Activated naive CD8-positive, alpha-beta T cell treated with anti-CD3 and anti-CD28 coated beads, Interleukin-2, amount 10 ng/mL, durations not matched to agents 7 days and 5 days (primary cell): ENCODE data around the gene PRPF6. TPM values are rescaled to one million over a fixed set of nuclear protein-coding genes. Genes with fewer than 3 reads are reported as not detected.
A peak's percentile ranks its signal among the peaks of the same experiment; 100 is the strongest.

ENCODE experiments used
- ATAC-seq: fragments of 150-1000 bp; cut with Tn5 transposase; one replicate; pipeline ENCODE4 v1.10.0; 2021; ENCODE audit warnings: low read depth, moderate library complexity
- POLR2A ChIA-PET: fragments of 350-600 bp; sonication (Branson Sonifier 250); formaldehyde crosslinking; loops from one replicate; lab custom pipeline; 2021; ENCODE audit warnings: antibody characterized with exemption; lab: Charles Lee
- DNase-seq: peaks from one replicate; pipeline ENCODE4 v3.0.0; 2021
- H3K27ac Mint-ChIP-seq: one replicate; pipeline ENCODE4 v1.8.0; 2022; ENCODE audit warnings: mild to moderate bottlenecking, mixed read lengths
- H3K27me3 Mint-ChIP-seq: one replicate; pipeline ENCODE4 v1.8.0; 2022; ENCODE audit warnings: mild to moderate bottlenecking, moderate library complexity, mixed read lengths
- H3K36me3 Mint-ChIP-seq: one replicate; pipeline ENCODE4 v1.8.0; 2021; ENCODE audit warnings: mild to moderate bottlenecking, mixed read lengths
- H3K4me1 Mint-ChIP-seq: one replicate; pipeline ENCODE4 v1.8.0; 2021; ENCODE audit warnings: mixed read lengths
- H3K4me3 Mint-ChIP-seq: one replicate; pipeline ENCODE4 v1.8.0; 2022; ENCODE audit warnings: mild to moderate bottlenecking, moderate library complexity, mixed read lengths
- H3K9me3 Mint-ChIP-seq: one replicate; pipeline ENCODE4 v1.8.0; 2021; ENCODE audit warnings: mixed read lengths
- total RNA-seq, 2 experiments: library from RNA; stranded (reverse); gene quantifications; one replicate each; pipeline ENCODE4 v1.2.3, GENCODE V29; 2021

Gene PRPF6
- total RNA-seq, 2 experiments from 2014 or later, result 76.7 to 78.4 TPM

DNA sequence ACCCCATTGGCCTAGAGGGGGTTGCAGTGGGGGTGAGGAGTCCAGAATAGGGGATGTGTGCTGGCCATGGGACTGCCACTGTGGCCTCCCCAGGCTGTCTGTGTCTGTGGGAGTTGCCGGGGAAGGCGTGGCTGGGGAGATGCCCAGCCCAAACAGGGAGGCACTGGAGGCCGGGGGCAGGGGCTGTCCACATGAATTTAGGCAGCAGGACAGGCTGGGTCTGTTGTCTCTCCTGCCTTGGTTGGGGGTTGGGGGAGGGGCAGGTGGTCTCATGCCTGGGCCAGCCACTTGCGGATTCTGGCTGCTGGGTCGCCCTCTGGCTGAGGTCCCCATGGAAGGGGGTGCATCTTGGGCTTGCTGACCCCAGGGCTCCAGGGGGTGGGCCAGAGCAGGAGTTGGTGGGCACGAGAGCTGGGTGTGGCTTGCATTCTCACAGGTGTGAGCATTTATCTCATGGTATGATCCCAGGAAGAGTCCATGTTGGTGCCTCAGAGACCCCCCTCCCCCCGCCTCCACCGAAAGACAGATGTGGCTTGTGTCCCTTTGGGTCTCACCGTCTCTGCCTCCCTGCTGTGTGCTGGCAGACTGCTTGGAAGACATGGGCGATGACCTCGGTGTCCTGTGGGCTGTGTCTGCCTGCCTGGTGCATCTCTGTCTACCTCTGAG, 64.5 kb downstream of the PRPF6 start:
- Mint-ChIP-seq H3K27me3 (peaks cover 25% of the 10 kb centered on the region), H3K9me3 (no peaks in the 10 kb centered on the region), H3K4me1 (peaks cover 21% of the 10 kb centered on the region), H3K4me3 (no peak overlapping the region), H3K36me3 (no peaks in the 10 kb centered on the region), H3K27ac (peak overlapping the region; percentile 0)
- ATAC-seq (no peak), DNase-seq (no peak)
- POLR2A ChIA-PET, result no interaction called here

DNA sequence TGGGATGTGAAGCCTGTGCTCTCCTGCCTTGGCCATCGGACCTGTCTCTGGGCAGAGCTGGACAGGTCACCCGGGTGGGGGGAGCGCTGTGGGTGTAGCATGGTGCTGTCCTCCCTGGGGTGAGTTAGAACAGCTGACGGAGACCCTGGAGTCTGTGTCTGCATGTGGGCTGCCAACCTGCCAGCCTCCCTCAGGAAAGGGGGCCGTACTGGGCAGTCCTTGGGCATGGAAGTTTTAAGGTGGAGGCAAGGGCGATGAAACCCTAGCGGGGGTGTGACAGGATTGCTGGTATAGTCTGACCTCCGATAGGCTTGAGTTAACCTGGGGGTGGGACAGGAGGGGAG, 66.1 kb downstream of the PRPF6 start:
- no peak overlapping the region for H3K4me3 Mint-ChIP-seq

DNA sequence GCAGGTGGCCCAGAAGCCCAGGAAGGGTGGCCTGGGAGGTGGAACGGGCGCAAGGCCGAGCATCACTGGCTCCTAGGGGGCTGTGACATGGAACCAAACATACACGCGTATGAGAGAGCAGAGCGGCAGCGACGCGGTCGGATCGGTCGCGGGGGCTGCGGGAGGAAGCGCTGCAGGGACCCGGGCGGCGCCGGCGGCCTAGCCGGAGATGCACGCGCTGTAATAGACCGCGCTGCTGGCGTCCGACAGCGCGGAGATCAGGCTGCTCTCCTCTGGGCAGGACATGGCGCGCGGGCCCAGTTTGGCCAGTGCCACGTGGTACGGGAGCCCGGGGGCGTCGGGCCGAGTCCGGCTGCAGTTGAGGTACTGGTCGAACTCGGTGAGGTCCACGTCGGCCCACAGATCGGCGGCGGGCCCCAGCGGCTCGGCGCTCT, 67.1 kb downstream of the PRPF6 start:
- no peaks in the 10 kb centered on the region for H3K9me3 Mint-ChIP-seq
- no peak for DNase-seq
- peaks cover 28% of the 10 kb centered on the region for H3K27me3 Mint-ChIP-seq
- H3K4me3 Mint-ChIP-seq, result peak overlapping the region; percentile 30
- ATAC-seq, result no peak
- POLR2A ChIA-PET, result interaction anchor here (0.6 kb wide), 1 partner anchor 107 kb away, joined by 4 read pairs; no protein-coding TSS in a partner anchor
- no peaks in the 10 kb centered on the region for H3K36me3 Mint-ChIP-seq
- H3K4me1 Mint-ChIP-seq, result peaks cover 13% of the 10 kb centered on the region
- H3K27ac Mint-ChIP-seq, result no peak overlapping the region

More for the DNA sequence above, 66.1 kb downstream of the PRPF6 start:
- H3K27me3 Mint-ChIP-seq, result peaks cover 28% of the 10 kb centered on the region
- H3K4me1 Mint-ChIP-seq, result peaks cover 13% of the 10 kb centered on the region
- no peaks in the 10 kb centered on the region for H3K9me3 Mint-ChIP-seq
- POLR2A ChIA-PET, result interaction anchor here (0.6 kb wide), 1 partner anchor 106 kb away, joined by 4 read pairs; no protein-coding TSS in a partner anchor
- ATAC-seq (no peak), DNase-seq (no peak)
- no peaks in the 10 kb centered on the region for H3K36me3 Mint-ChIP-seq
- no peak overlapping the region for H3K27ac Mint-ChIP-seq

DNA sequence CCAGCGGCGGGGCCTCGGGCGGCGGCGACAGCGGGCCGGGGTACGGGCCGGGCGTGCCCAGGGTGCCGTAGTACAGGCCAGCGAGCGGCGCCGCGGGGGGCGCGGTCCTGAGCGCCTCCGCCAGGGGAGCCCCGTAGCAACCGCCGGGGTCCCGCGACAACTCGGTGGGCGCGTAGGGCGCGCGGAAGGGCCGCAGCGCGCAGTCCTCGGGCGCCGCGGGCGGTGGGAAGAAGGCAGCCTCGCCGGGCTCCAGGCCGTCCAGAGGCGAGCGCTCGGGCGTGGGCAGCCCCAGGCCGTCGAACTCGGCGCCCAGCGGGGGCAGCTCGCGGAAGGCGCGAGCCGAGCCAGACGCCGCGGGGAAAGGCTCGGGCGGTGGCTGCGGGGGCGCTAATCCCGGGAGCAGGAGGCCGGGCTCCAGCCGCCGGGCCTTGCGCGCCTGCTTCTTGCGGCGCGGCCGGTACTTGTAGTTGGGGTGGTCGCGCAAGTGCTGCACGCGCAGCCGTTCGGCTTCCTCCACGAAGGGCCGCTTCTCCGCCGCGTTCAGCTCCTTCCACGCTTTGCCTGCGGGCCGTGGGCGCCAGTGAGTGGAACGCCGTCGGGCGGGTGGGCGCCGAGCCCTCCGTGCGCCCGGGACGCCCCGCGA, 67.6 kb downstream of the PRPF6 start:
- Mint-ChIP-seq H3K27me3 (peaks cover 30% of the 10 kb centered on the region), H3K36me3 (no peaks in the 10 kb centered on the region), H3K27ac (no peak overlapping the region), H3K4me3 (no peak overlapping the region), H3K4me1 (peaks cover 13% of the 10 kb centered on the region), H3K9me3 (no peaks in the 10 kb centered on the region)
- ATAC-seq (no peak), DNase-seq (peak; percentile 41)
- POLR2A ChIA-PET, result no interaction called here

DNA sequence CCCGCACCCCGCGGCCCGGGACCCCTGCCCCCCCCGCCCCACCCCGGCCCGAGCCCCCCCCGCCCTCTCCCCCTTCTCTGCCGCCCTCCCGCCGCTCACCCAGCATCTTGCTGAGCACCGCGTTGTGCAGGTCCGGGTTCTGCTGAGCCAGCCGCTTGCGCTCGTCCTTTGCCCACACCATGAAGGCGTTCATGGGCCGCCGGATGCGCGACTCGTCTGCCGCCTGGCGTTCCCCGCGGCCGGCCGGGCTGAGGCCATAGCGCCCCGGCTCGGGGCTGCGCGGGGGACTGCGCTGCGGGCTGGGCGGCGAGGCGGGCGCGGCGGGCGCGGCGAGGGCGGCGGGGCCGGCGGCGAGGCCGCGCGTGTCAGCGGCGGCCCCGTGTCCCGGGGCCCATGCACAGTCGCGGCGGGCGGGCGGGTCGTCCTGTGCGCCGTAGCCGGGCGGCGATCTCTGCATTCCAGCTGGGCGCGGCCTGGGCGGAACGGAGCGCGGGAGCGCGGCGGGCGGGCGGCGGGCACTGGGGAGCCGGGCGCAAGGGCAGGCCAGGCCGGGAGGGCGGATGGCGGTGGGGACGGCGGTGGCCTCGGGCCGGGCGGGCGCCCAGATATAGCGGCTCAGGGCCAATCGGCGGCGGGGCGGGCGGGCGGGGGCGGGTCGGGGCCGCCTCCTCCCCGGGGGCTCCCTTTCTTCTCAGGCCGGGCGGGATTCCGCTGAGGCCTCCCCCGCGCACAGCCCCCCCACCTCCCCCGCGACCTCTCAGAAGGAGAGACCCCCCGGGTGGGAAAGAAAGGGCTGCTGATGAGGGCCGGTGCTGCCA, 68.3 kb downstream of the PRPF6 start, which contains the start of gene SOX18:
SOX18 (minus strand) TSS at position 580 of the 818 bp plus-strand sequence; CDS start at position 457, 123 bp downstream.
- peaks cover 10% of the 10 kb centered on the region for H3K4me1 Mint-ChIP-seq
- POLR2A ChIA-PET, result no interaction called here
- no peaks in the 10 kb centered on the region for H3K36me3 Mint-ChIP-seq
- H3K4me3 Mint-ChIP-seq, result peak within 1 kb of the TSS; percentile 71
- H3K9me3 Mint-ChIP-seq, result no peaks in the 10 kb centered on the region
- H3K27ac Mint-ChIP-seq, result no peak within 1 kb of the TSS
- DNase-seq, result peak; percentile 66
- H3K27me3 Mint-ChIP-seq, result peaks cover 28% of the 10 kb centered on the region
- ATAC-seq, result peak; percentile 59

DNA sequence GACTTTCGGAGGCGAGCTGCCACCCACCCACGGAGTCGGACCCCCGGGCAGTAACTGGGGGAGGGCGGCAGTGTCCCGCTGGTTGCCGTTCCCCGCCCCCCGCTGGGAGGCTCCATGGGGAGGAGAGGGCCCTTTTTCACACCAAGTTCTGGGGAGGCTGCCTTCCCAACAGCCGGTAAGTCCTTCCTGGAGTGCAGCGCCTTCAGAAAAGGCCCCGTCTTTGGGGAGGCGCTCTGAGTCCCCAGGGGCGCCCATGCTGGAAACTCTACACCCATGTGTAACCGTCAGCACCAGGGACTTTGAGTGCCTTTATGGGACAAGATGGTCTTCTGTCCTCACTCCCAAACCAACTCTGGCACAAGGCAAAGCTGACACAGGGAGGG, 68.9 kb downstream of the PRPF6 start:
- Mint-ChIP-seq H3K36me3 (no peaks in the 10 kb centered on the region), H3K27me3 (peaks cover 28% of the 10 kb centered on the region), H3K4me3 (peak overlapping the region; percentile 30), H3K4me1 (peaks cover 13% of the 10 kb centered on the region), H3K27ac (no peak overlapping the region), H3K9me3 (no peaks in the 10 kb centered on the region)
- ATAC-seq (no peak), DNase-seq (no peak)
- POLR2A ChIA-PET, result no interaction called here

DNA sequence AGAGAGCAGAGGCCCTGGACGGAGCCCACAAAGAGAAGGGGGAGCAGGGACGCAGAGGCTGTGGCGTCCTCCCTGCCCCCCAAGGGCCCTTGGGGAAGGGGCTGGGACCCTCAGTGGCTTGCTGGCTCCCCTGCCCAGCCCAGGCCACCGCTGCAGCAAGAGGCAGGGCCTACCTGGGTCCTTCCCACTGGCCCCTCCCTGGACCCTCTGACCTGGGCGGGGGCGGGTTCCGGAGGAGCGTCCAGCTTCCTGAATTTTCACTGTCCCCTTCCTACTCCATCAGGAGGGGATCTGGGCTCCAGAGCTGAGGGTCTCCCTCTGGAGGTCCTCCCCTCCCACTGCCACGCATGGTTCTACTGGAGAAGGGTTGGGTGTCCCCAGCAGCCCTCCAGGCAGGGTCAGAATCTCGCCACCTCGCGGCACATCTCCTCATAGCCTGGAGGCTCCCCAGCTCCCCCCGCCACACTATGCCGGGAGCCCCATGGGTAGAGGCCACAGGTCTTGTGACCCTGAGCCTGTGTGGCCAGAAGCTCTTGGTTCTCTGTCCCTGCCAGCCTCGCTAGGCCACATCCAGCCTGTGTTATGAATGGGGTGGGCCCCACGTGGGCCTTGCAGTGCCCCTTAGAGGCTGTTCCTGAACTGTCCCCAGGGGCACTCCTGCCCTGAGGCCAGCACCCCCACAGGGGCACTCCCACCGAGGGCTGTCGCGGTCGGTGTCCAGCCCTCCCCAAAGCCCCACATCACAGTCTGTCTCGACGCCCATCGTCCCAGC, 69.5 kb downstream of the PRPF6 start:
- H3K4me3 Mint-ChIP-seq, result peak overlapping the region; percentile 30
- DNase-seq (no peak), ATAC-seq (no peak)
- H3K27me3 Mint-ChIP-seq, result peaks cover 28% of the 10 kb centered on the region
- no peaks in the 10 kb centered on the region for H3K36me3 Mint-ChIP-seq
- peaks cover 16% of the 10 kb centered on the region for H3K4me1 Mint-ChIP-seq
- no peak overlapping the region for H3K27ac Mint-ChIP-seq
- H3K9me3 Mint-ChIP-seq, result no peaks in the 10 kb centered on the region
- POLR2A ChIA-PET, result interaction anchor here (0.6 to 1.2 kb wide), 2 partner anchors 15 to 64 kb away, joined by 3 to 4 read pairs; partner anchors contain the start of gene C20orf204

DNA sequence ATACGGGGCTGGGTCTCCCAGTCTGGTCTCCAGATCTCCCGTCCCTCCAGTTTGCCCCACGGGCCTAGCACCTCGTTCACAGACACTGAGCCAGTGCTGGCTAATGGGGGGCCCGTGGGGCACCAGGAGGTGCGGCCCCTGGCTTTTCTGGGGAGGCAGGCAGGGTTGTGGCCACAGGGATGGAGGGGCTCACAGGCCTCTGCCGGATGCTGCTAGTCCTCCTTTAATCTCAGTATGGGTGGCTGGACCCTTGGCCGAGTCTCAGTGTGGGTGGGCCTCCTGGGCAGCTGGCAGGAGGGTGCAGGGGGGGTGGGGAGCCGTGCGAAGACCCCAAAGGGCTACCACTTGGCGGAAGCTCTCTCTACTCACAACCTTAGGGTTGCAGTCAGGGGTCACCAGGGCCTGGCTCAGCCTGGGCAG, 70.1 kb downstream of the PRPF6 start:
- no peaks in the 10 kb centered on the region for H3K9me3 Mint-ChIP-seq
- no peak overlapping the region for H3K4me3 Mint-ChIP-seq
- POLR2A ChIA-PET, result interaction anchor here (0.6 to 4.7 kb wide), 3 partner anchors 11 to 64 kb away, joined by 3 to 23 read pairs (median 4); partner anchors contain the start of gene C20orf204
- H3K27ac Mint-ChIP-seq, result no peak overlapping the region
- DNase-seq (no peak), ATAC-seq (no peak)
- peaks cover 12% of the 10 kb centered on the region for H3K4me1 Mint-ChIP-seq
- peaks cover 26% of the 10 kb centered on the region for H3K27me3 Mint-ChIP-seq
- no peaks in the 10 kb centered on the region for H3K36me3 Mint-ChIP-seq

DNA sequence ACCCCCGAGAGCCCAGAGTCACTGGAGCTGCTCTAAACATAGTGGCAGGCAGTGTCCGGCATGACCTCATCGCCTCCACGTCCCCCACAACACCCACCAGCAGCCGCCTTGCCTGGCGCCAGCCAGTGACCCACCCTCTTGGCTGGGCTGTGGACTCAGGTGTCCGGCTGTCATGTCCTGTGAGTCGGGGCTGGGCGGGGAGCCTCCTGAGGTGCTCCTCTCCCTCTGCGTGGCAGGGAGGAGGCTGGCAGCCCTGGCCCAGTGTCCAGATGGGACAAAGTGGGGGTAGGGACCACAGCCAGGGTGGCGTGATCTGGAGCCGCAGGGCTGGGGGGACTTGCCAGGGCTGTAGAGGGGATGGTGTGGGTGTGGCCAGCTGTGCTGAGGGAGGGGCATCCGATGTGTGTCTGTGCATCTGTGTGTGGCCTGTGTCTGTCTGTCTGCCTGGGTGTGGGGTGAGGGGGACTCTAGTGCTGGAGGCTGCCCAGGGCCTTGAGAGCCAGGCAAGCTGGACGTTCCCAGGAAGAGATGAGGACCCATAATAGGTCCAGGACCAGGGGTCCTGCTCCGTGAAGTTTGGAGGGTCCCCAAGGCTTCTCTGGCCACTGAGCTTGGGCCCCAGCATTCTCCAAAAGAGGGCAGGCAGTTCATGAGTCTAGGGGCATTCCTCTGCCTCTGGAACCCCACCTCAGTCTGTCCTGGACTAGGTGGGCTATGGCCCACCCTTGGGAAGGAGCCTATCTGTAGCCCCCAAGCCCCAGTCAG, 70.8 kb downstream of the PRPF6 start:
- H3K36me3 Mint-ChIP-seq, result no peaks in the 10 kb centered on the region
- no peaks in the 10 kb centered on the region for H3K9me3 Mint-ChIP-seq
- no peak overlapping the region for H3K27ac Mint-ChIP-seq
- no peak for ATAC-seq
- H3K4me3 Mint-ChIP-seq, result no peak overlapping the region
- peaks cover 7% of the 10 kb centered on the region for H3K4me1 Mint-ChIP-seq
- no peak for DNase-seq
- peaks cover 20% of the 10 kb centered on the region for H3K27me3 Mint-ChIP-seq
- POLR2A ChIA-PET, result interaction anchor here (1.2 to 4.7 kb wide), 4 partner anchors 9 to 26 kb away, joined by 4 to 23 read pairs (median 5); partner anchors contain the start of gene TCEA2

DNA sequence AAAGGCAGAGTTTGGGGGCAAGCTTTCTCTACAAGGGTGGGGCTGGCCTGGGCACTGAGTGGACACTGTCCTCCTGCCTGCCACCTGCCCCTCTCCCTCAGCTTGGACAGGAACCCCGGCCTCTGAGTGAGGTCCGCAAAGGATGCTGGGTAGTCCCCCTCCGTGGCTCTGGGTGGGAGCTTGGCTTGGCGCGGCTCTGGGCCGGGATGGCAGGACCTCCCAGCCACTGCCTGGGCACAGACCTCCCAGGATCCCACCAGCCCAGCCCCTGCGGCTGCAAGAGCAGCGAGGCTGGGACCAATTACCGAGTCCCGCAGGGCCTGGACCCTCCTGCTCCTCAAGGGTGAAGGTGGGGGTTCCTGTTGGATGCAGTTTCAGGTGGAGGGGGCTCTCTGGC, 71.4 kb downstream of the PRPF6 start:
- no peak for ATAC-seq
- H3K27me3 Mint-ChIP-seq, result peaks cover 16% of the 10 kb centered on the region
- H3K9me3 Mint-ChIP-seq, result no peaks in the 10 kb centered on the region
- H3K36me3 Mint-ChIP-seq, result no peaks in the 10 kb centered on the region
- no peak overlapping the region for H3K4me3 Mint-ChIP-seq
- no peak overlapping the region for H3K27ac Mint-ChIP-seq
- peaks cover 7% of the 10 kb centered on the region for H3K4me1 Mint-ChIP-seq
- DNase-seq, result no peak
- POLR2A ChIA-PET, result interaction anchor here (1.2 to 4.7 kb wide), 4 partner anchors 8 to 26 kb away, joined by 4 to 23 read pairs (median 5); partner anchors contain the start of gene TCEA2

DNA sequence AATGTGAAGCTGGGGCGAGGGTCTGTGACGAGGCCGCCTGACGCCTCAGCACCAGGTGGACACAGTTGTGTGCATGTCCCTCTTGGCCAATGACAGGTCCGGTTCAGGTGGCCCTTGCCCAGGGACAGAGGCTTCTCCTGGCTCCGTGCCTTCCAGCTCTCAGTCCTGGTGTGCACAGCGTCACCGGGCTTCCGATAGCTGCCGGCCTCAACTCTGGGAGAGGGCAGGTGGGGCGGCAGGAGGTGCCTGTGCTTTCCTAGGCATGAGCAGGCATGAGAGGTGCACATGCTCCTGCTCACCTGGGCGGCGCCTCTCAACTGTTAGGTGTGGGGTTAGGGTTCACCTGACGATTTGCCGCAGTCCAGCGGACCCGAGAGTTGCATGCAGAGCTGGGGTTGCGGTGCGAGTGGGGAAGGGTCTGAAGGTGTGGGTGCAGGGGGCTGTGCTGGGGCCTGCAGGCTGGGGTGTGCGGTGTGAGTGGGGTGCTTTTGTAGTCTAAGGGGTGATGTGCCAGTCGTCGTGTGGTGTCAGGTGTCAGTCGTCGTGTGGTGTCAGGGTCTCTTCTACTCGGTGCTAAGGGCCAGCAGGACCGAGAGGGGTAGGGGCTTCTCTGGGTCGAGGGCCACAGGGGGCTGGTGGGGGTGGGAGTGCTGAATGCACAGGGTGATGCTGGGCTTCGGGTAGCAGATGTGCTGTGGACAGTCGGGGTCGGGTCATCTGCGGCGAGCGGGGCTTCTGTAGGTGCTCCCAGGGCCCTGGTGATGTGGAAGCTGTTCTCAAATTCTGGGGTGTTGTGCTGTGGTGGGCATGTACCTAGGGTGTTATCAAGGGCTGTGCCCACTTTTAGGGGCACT, 72.3 kb downstream of the PRPF6 start:
- peaks cover 11% of the 10 kb centered on the region for H3K27me3 Mint-ChIP-seq
- ATAC-seq (no peak), DNase-seq (no peak)
- H3K36me3 Mint-ChIP-seq, result no peaks in the 10 kb centered on the region
- peaks cover 10% of the 10 kb centered on the region for H3K4me1 Mint-ChIP-seq
- no peak overlapping the region for H3K27ac Mint-ChIP-seq
- POLR2A ChIA-PET, result interaction anchor here (0.6 to 4.7 kb wide), 6 partner anchors 7 to 141 kb away, joined by 3 to 26 read pairs (median 5); partner anchors contain the start of gene TCEA2
- H3K9me3 Mint-ChIP-seq, result no peaks in the 10 kb centered on the region
- H3K4me3 Mint-ChIP-seq, result no peak overlapping the region
